HT1080 (cell line): Measurements from ENCODE around the gene ZNF593. TPM values are rescaled to one million over a fixed set of nuclear protein-coding genes. Genes with fewer than 3 reads are reported as not detected.
A peak's percentile ranks its signal among the peaks of the same experiment; 100 is the strongest.

Source experiments
- DNase-seq: peaks from one replicate; pipeline ENCODE4 v3.0.0-alpha.2; 2015; ENCODE audit warnings: low read depth
- polyA plus RNA-seq, 2 experiments: library from polyadenylated mRNA; depleted of rRNA; stranded (reverse); fragments of >200 nt; gene quantifications; 2 replicates each; pipeline ENCODE4 v1.2.3, GENCODE V29; 2015
- total RNA-seq: library from RNA; depleted of rRNA; stranded (reverse); fragments of >200 nt; shearing (Covaris generic); gene quantifications from 2 replicates; pipeline ENCODE4 v1.2.3, GENCODE V29; 2014; rRNA removed

ZNF593 gene
- 51.1 and 51.9 TPM in 2 replicates for total RNA-seq
- 34.1 and 44.0 TPM in 2 replicates for polyA plus RNA-seq (2015; cell fraction: cytosol; rRNA removed)
- polyA plus RNA-seq (2015; cell fraction: nucleus; rRNA removed), result 11.7 and 15.9 TPM in 2 replicates

GRCh38 chr1:26169669-26170471 is at the start of gene ZNF593:
TSS of gene ZNF593 (plus strand) at chr1:26169908. CDS start at chr1:26169984, 76 bp downstream.
- DNase-seq, result peak; percentile 86

- DNase-seq, result no peak
These were observed 47.6 kb upstream of the ZNF593 start for GRCh38 chr1:26121854-26122773.

GRCh38 chr1:26122988-26123973 is 46.4 kb upstream of the ZNF593 start:
- DNase-seq, result peak; percentile 84

GRCh38 chr1:26124418-26125331 is 45.0 kb upstream of the ZNF593 start:
- no peak for DNase-seq

- no peak for DNase-seq
These were observed 44.3 kb upstream of the ZNF593 start for GRCh38 chr1:26125382-26125781.

GRCh38 chr1:26125946-26126320 is 43.8 kb upstream of the ZNF593 start:
- no peak for DNase-seq

- peak; percentile 85 for DNase-seq
These were observed 43.2 kb upstream of the ZNF593 start for GRCh38 chr1:26126321-26127084.

GRCh38 chr1:26127235-26128163 is 42.2 kb upstream of the ZNF593 start:
- DNase-seq, result no peak

- no peak for DNase-seq
These were observed 39.9 kb upstream of the ZNF593 start for GRCh38 chr1:26129778-26130177.

GRCh38 chr1:26130695-26131094 is 39.0 kb upstream of the ZNF593 start:
- no peak for DNase-seq

- DNase-seq, result no peak
These were observed 37.4 kb upstream of the ZNF593 start for GRCh38 chr1:26132128-26132833.

- DNase-seq, result no peak
These were observed 36.9 kb upstream of the ZNF593 start for GRCh38 chr1:26132834-26133167.

- DNase-seq, result no peak
These were observed 35.2 kb upstream of the ZNF593 start for GRCh38 chr1:26134466-26134865.

GRCh38 chr1:26138974-26139558 is 30.6 kb upstream of the ZNF593 start:
- DNase-seq, result no peak

- no peak for DNase-seq
These were observed 27.5 kb upstream of the ZNF593 start for GRCh38 chr1:26142159-26142558.

- peak; percentile 65 for DNase-seq
These were observed 24.4 kb upstream of the ZNF593 start for GRCh38 chr1:26145041-26145959.
